GM20000 (cell line): ENCODE measurements around the gene PXK.
A peak's percentile ranks its signal among the peaks of the same experiment; 100 is the strongest.

ENCODE experiments used
- DNase-seq: peaks from one replicate; pipeline ENCODE4 v3.0.0; 2012; ENCODE audit warnings: low spot score
- CTCF ChIP-seq: IDR thresholded peaks from 2 replicates; pipeline ENCODE4 v1.5.1; 2012; ENCODE audit warnings: mild to moderate bottlenecking, control low read depth; ENCODE audit errors: extremely low read depth, missing control alignments

PXK gene

GRCh38 chr3:58470363-58471024 lies 137.8 kb downstream of the PXK start:
- no peak for TF ChIP-seq CTCF
- DNase-seq: no peak

GRCh38 chr3:58471025-58471887 lies 138.6 kb downstream of the PXK start:
- TF ChIP-seq CTCF: no peak
- DNase-seq: peak; percentile 34

DNA sequence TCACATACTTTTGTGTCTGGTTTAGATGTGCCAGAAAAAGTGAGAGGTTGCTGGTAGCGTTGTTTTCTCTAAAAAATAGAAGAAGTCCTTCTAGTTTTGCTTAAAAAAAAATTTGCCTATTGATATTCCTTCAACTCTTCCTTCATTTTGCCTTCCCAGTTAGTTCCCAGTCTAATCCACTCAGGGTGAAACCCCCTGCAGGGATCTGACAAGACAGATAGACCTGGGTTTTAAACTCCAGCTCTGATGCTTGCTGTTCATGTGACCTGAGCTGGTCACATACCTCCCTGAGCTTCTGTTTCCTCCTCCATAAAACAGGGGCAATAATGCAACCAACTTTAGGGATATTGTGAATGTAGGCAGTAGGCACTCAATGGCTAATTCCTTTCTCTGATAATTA lies 140.6 kb downstream of the PXK start:
- no peak for DNase-seq
- TF ChIP-seq CTCF: no peak

GRCh38 chr3:58474348-58474911 lies 141.7 kb downstream of the PXK start:
- no peak for TF ChIP-seq CTCF
- DNase-seq: no peak

- TF ChIP-seq CTCF: no peak
These were observed 142.4 kb downstream of the PXK start for GRCh38 chr3:58474967-58475578.

More at GRCh38 chr3:58474967-58475578, 142.4 kb downstream of the PXK start:
- DNase-seq: no peak
